Loucy (cell line): ENCODE measurements around the gene CYP2W1.

Experiments
- H2AFZ ChIP-seq: fragments of 200-600 bp; sonication (generic); 2 replicates; pipeline ENCODE4 v1.6.0; 2016; ENCODE audit warnings: antibody characterized with exemption, mild to moderate bottlenecking, low read length, moderate library complexity
- H3F3A ChIP-seq: fragments of 200-600 bp; 2 replicates; pipeline ENCODE4 v1.6.0; 2016; ENCODE audit warnings: antibody characterized with exemption, low read depth, mild to moderate bottlenecking
- H3K27me3 ChIP-seq: fragments of 200-600 bp; sonication (generic); 2 replicates; pipeline ENCODE4 v1.6.1; 2014; ENCODE audit warnings: low read length, mild to moderate bottlenecking; ENCODE audit not compliant: insufficient read depth, poor library complexity, severe bottlenecking
- H3K36me3 ChIP-seq: fragments of 200-600 bp; sonication (generic); 2 replicates; pipeline ENCODE4 v1.6.1; 2016; ENCODE audit warnings: low read length; ENCODE audit not compliant: insufficient read depth
- H3K4me1 ChIP-seq: fragments of 200-600 bp; sonication (generic); 2 replicates; pipeline ENCODE4 v1.5.1; 2014; ENCODE audit warnings: low read length, mild to moderate bottlenecking; ENCODE audit not compliant: insufficient read depth, poor library complexity, severe bottlenecking
- H3K4me2 ChIP-seq: fragments of 200-600 bp; sonication (generic); 2 replicates; pipeline ENCODE4 v1.6.0; 2014; ENCODE audit warnings: antibody characterized with exemption, low read length, low read depth, mild to moderate bottlenecking; ENCODE audit not compliant: poor library complexity, severe bottlenecking
- H3K4me3 ChIP-seq: fragments of 200-600 bp; sonication (generic); 2 replicates; pipeline ENCODE4 v1.5.1; 2014; ENCODE audit warnings: low read length, mild to moderate bottlenecking, mixed read lengths; ENCODE audit not compliant: poor library complexity, severe bottlenecking
- H3K79me2 ChIP-seq: fragments of 200-600 bp; sonication (generic); 2 replicates; pipeline ENCODE4 v1.6.1; 2014; ENCODE audit warnings: low read length; ENCODE audit not compliant: insufficient read depth
- H3K9ac ChIP-seq: fragments of 200-600 bp; sonication (generic); 2 replicates; pipeline ENCODE4 v1.6.0; 2014; ENCODE audit warnings: mild to moderate bottlenecking, low read depth, low read length, moderate library complexity; ENCODE audit not compliant: poor library complexity, severe bottlenecking
- H3K9me2 ChIP-seq: fragments of 200-600 bp; sonication (generic); replicated peaks from 2 replicates; pipeline ENCODE4 v1.6.1; 2016; ENCODE audit warnings: low read depth, low read length, mixed read lengths
- H3K9me3 ChIP-seq: fragments of 200-600 bp; sonication (generic); 2 replicates; pipeline ENCODE4 v1.6.1; 2014; ENCODE audit warnings: mild to moderate bottlenecking, antibody characterized with exemption, low read length, low read depth; ENCODE audit not compliant: insufficient read depth
- H4K20me1 ChIP-seq: fragments of 200-600 bp; sonication (generic); 2 replicates; pipeline ENCODE4 v1.6.0; 2014; ENCODE audit warnings: antibody characterized with exemption, low read length, mild to moderate bottlenecking; ENCODE audit not compliant: insufficient read depth, poor library complexity, severe bottlenecking
- EZH2phosphoT487 ChIP-seq: fragments of 200-600 bp; IDR thresholded peaks from 2 replicates; pipeline ENCODE4 v1.6.1; 2018; ENCODE audit warnings: antibody characterized with exemption, mild to moderate bottlenecking, moderate library complexity, borderline replicate concordance
- TF ChIP-seq, protein P1 (sequence below): fragments of 200-600 bp; sonication (generic); conservative IDR thresholded peaks from 2 replicates; pipeline ENCODE4 v1.5.1; 2014; ENCODE audit warnings: mild to moderate bottlenecking, antibody characterized with exemption, low read length

The CYP2W1 gene

GRCh38 chr7:951881-952547 lies 31.0 kb upstream of the CYP2W1 start:
- Histone ChIP-seq H3F3A (no peaks in the 10 kb centered on the region), H3K27me3 (no peaks in the 10 kb centered on the region), H3K36me3 (no peaks in the 10 kb centered on the region), H3K79me2 (no peaks in the 10 kb centered on the region), H4K20me1 (no peaks in the 10 kb centered on the region), H3K9ac (no peak overlapping the region), H2AFZ (no peak overlapping the region), H3K4me2 (no peak overlapping the region), H3K4me1 (no peaks in the 10 kb centered on the region), H3K9me3 (no peaks in the 10 kb centered on the region), H3K4me3 (no peak overlapping the region), H3K9me2 (no peaks in the 10 kb centered on the region)
- TF ChIP-seq EZH2phosphoT487, result no peak
- TF ChIP-seq, protein P1, sequence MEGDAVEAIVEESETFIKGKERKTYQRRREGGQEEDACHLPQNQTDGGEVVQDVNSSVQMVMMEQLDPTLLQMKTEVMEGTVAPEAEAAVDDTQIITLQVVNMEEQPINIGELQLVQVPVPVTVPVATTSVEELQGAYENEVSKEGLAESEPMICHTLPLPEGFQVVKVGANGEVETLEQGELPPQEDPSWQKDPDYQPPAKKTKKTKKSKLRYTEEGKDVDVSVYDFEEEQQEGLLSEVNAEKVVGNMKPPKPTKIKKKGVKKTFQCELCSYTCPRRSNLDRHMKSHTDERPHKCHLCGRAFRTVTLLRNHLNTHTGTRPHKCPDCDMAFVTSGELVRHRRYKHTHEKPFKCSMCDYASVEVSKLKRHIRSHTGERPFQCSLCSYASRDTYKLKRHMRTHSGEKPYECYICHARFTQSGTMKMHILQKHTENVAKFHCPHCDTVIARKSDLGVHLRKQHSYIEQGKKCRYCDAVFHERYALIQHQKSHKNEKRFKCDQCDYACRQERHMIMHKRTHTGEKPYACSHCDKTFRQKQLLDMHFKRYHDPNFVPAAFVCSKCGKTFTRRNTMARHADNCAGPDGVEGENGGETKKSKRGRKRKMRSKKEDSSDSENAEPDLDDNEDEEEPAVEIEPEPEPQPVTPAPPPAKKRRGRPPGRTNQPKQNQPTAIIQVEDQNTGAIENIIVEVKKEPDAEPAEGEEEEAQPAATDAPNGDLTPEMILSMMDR, result no peak

DNA sequence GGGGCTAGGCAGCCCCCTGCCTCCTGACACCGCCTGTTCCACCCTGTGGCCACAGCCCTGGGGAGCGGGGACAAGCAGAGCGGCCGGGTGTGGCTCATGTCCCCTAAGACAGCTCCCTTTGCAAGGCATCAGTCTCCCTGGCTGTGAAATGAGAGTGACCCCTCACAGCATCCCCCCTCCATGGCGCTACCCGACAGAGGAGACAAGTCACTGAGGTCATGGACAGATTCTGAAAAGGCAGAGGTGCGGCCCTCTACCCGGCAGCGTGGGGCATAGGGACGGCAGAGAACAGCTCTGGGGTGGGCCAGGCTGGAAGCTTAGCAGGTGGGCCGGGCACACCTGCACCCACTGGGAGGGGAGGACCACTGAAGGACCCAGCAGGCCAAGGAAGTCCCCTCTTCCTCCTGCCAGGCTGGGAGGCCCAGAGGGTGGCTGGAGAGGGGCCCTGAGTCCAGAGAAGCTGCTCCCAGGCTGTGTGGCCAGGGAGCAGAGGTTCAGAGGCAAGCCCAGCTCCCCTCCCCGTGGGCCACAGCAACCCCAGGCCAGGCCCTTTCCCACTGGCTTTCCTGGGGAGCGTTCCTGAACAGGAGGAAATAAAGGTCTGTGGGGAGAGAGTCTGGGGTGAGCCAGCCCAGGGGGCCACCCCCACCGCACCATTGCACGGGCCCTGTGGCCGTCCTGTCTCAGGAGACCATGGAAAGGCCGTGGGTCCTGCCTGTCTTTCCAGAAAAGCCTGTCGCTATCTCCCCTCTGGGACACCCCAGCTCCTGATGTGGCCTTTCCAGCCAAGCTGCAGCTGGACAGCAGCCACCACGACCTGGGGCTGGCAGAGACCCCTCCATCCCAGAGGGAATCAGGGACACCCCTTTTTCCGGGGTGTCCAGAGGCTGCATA lies 30.2 kb upstream of the CYP2W1 start:
- H3K4me2 ChIP-seq, result no peak overlapping the region
- no peak overlapping the region for H3K9ac ChIP-seq
- no peak overlapping the region for H3K4me3 ChIP-seq
- H3F3A ChIP-seq, result no peaks in the 10 kb centered on the region
- no peaks in the 10 kb centered on the region for H3K9me2 ChIP-seq
- no peaks in the 10 kb centered on the region for H3K36me3 ChIP-seq
- no peak overlapping the region for H2AFZ ChIP-seq
- H4K20me1 ChIP-seq, result no peaks in the 10 kb centered on the region
- no peaks in the 10 kb centered on the region for H3K4me1 ChIP-seq
- H3K27me3 ChIP-seq, result no peaks in the 10 kb centered on the region
- H3K9me3 ChIP-seq, result no peaks in the 10 kb centered on the region
- no peaks in the 10 kb centered on the region for H3K79me2 ChIP-seq
- TF ChIP-seq, protein P1, result no peak
- TF ChIP-seq EZH2phosphoT487, result no peak

- Histone ChIP-seq H3K9ac (no peak overlapping the region), H3K4me2 (no peak overlapping the region), H3K36me3 (no peaks in the 10 kb centered on the region), H2AFZ (no peak overlapping the region), H3K27me3 (no peaks in the 10 kb centered on the region), H4K20me1 (no peaks in the 10 kb centered on the region), H3K4me3 (no peak overlapping the region), H3F3A (no peaks in the 10 kb centered on the region), H3K79me2 (no peaks in the 10 kb centered on the region), H3K4me1 (no peaks in the 10 kb centered on the region), H3K9me3 (no peaks in the 10 kb centered on the region), H3K9me2 (no peaks in the 10 kb centered on the region)
- TF ChIP-seq, protein P1, result no peak
- no peak for TF ChIP-seq EZH2phosphoT487
These were observed 29.2 kb upstream of the CYP2W1 start for GRCh38 chr7:953547-954327.
